Activated T-cell treated with anti-CD3 and anti-CD28 coated beads for 48 hours (primary cell): ENCODE measurements around the gene SLC25A43.
A peak's percentile ranks its signal among the peaks of the same experiment; 100 is the strongest.
"Not testable (repeated sequence)": the region's sequence is repeated elsewhere in the genome, so short reads cannot be mapped to it uniquely, and the experiment has no call there.

Experiments
- DNase-seq: peaks from one replicate; pipeline ENCODE4 v3.0.0-alpha.2; 2020; ENCODE audit warnings: low read depth

SLC25A43 gene

DNA sequence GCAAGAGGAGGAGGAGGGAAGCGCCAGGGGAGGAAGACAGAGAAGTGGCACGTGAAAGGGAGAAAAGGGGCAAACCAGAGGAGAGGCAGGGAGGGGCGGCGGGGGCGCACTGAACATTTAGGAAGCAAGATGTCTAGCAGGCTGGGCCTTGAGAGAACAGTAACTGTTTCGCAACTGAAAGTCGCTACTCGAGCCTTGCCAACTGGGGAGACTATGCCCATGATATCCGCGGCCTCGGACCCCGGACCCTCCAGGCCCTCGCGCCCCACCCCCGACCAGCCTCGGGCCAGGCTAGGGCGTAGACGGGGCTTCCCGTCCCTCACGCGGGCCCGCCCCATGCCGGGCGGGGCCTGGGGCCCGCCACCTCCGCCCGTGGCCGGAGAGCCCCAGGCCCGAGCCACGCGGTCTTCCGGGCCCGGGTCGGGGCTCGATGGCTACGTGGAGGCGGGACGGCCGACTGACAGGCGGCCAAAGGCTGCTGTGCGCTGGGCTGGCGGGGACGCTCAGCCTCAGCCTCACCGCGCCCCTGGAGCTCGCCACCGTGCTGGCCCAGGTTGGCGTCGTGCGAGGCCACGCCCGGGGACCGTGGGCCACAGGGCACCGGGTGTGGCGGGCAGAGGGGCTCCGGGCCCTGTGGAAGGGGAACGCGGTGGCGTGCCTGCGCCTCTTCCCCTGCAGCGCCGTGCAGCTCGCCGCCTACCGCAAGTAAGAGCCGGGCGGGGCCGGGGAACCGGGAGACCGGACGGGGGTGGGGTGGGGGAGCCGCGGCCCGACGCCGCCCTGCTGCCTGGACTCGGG, at the start of gene SLC25A43:
Gene SLC25A43 (plus strand): TSS at position 363 of the 798 bp plus-strand sequence. CDS start 68 bp downstream, at position 431.
- peak; percentile 23 for DNase-seq

GRCh38 chrX:119359618-119360382, 39.3 kb upstream of the SLC25A43 start:
- DNase-seq, result no peak

GRCh38 chrX:119361451-119361850, 37.7 kb upstream of the SLC25A43 start:
- not testable (repeated sequence) for DNase-seq

- not testable (repeated sequence) for DNase-seq
Observed at GRCh38 chrX:119362074-119362473, 37.1 kb upstream of the SLC25A43 start.

DNA sequence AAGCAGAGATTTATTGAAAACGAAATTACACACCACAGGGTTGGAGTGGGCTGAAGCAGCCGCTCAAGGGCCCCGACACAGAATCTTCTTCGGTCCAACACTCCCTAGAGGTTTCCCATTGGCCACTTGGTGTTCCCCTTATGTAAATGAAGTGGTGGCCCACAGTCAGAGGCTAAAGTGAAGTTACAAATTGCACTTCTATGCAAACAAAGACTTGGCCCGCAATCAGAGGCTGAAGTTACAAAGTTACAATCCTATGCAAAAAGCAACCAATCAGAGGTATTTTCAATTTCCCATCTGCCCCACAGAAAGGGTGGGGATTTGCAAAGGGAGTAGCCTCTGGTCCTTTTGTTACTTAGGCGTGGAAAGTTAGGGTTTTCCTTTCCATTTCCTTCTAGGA, 35.7 kb upstream of the SLC25A43 start:
- no peak for DNase-seq

DNA sequence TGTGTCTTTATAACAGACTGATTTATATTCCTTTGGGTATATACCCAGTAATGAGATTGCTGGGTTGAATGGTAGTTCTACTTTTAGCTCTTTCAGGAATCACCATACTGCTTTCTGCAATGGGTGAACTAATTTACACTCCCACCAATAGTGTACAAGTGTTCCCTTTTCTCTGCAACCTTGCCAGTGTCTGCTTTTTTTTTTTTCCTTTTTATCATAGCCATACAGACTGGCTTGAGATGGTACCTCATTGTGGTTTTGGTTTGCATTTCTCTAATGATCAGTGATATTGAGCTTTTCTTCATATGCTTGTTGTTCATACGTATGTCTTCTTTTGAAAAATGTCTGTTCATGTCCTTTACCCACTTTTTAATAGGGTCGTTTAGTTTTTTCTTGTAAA, 27.3 kb upstream of the SLC25A43 start:
- not testable (repeated sequence) for DNase-seq

DNA sequence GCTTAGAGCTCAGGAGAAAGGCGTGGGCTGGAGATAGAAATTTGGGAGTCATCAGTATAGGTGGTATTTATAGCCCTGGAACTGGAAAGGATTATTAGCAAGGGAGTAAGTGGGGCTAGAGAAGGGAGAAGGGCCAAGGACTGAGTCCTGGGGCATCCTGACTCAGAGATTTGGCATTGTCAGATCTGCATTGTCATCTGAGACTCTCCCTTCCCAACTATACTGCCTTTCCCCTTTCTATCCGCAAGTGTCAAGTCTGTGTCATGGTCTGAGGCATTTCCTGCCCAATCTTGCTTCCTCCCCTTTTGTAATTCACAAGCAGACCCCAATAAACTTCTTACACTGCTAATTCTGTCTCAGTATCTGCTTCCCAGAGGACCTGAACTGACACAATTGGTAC, 24.4 kb upstream of the SLC25A43 start:
- DNase-seq, result no peak

DNA sequence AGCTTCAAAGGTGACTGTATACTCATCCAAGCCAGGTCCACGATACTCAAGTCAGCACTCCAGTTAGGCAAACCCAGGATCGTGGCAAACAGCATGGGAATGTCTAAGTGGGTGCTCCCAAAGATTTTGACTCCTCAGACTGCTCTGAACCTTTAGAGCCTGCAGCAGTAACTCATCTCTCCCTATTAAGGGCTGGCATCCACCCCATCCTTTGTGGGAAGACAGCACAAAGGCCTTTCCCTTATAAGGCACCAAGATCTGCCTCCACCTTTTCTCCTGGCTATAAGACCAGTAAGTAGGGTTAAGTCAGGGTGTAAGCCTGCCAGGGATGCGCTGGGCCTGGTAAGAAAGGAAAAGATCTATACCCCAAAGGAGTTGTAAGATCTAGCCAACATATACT, 23.6 kb upstream of the SLC25A43 start:
- no peak for DNase-seq

DNA sequence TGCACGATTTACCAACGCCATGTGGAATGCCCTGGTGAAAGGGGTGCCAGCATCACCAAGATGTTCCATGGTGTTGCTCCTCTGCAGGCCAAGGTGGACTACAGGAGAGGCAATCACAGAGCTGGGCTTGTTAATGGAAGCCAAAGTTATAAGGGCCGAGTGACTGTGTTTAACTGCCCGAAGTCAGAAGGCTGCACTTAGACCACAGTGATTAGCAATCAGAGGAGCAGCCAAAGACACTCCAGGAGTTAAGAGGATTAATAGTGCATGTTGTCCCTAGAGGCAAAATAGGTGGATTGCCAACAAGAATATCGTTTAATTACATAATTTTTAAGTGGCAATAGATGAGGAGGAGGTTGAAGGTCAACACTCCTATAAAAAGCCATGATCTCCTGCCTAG, 22.8 kb upstream of the SLC25A43 start:
- no peak for DNase-seq

DNA sequence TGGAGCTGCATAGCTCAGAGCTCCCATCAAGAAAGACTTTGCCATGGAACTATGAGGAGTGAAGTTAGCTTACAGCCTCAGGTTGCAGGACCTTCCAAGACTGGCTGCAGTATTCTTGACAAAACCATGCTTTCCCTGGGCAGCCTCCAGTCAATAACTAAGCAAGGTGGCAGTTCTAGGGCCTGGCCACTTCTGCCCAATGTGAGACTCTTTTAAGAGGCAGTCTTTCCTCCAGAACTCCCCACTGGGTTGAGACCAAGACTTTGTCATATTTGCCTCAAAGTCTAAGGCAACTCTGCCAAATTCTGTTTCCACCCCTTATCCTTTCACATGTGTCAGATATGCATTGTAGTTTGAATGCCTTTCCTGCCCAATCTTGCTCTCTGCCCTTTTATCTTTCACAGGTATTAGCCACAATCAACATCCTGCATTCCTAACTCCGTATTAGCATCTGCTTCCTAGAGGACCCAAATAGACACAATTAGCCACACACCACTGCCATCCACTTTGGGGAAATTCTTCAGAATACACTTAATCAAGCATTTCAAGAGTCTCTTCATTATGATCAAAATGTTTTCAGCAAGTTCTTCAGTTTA, 17.7 kb upstream of the SLC25A43 start:
- no peak for DNase-seq

DNA sequence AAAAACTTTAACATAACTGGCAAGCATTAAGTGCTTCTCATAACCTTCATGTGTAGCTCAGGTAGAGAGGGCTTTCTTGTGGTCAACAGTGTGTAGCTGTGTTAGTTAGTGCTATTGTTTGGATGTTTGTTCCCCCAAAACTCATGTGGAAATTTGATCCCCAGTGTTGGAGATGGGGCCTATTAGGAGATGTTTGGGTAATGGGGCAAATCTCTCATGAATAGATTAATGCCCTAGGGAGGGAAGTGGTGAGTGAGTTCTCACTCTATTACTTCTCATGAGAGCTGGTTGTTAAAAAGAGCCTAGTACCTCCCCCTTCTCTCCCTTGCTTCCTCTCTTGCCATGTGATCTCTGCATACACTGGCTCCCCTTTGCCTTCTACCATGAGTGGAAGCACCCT, 16.5 kb upstream of the SLC25A43 start:
- DNase-seq, result no peak

- DNase-seq, result not testable (repeated sequence)
Observed at GRCh38 chrX:119386685-119387084, 12.5 kb upstream of the SLC25A43 start.

GRCh38 chrX:119387426-119387825, 11.7 kb upstream of the SLC25A43 start:
- DNase-seq, result not testable (repeated sequence)

DNA sequence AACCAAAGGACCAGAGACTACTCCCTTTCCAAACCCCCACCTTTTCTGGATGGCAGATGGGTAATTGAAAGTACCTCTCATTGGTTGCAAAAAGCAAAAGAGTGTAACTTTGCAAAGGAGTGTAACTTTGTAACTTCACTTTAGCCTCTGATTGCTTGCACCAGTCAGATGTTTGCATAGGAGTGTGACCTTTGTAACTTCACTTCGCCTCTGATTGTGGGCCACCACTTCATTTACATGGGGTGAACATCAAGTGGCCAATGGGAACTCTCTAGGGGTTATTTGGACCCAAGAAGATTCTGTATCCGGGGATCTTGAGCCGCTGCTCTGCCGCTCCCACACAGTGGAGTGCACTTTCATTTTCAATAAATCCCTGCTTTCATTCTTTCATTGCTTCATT, 9.9 kb upstream of the SLC25A43 start:
- DNase-seq, result no peak

DNA sequence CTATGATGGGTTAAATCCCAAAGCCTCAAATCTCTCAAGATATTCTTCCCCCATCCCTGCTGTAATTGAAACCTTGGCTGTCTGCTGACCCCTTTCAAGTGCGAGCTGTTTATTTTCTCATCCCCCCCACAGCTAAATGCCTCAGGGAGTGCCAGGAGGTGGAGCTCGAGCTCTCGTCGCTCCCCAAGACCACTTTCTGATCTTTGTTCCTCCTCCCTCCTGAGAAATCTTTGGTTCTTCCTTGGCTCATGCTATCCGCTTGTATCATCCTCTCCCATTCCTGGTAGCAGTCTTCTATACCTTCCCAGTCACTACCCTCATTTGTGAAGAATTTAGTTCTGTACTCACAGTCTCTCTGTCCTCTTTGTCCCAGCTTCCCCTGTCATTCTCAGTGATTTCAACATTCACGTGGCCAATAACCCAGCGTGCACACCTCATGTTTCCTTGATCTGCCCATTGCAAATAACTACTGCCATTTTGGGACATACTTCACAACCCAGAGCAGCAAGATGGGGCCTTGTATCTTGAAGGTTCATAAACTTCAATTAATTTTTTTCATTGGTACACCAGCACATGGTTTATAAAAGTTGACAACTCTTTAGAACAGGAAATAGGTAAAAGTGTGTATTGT, 9.2 kb upstream of the SLC25A43 start:
- no peak for DNase-seq

DNA sequence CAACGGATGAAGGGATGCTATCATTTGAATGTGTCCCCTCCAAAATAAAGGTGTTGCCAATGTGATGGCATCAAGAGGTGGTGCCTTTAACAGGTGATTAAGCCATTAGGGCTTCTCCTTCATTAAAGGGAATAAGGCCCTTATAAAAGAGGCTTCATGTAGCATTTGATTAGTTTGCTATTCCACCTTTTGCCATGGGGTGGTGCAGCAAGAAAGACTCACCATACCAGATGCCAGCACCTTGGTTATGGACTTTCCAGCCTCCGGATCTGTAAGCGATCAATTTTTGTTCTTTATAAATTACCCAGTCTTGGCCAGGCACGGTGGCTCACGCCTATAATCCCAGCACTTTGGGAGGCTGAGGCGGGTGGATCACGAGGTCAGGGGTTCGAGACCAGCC, 7.9 kb upstream of the SLC25A43 start:
- DNase-seq, result no peak

GRCh38 chrX:119393144-119393543, 6.0 kb upstream of the SLC25A43 start:
- no peak for DNase-seq

GRCh38 chrX:119398587-119398973, 556 bp upstream of the SLC25A43 start:
- no peak for DNase-seq

DNA sequence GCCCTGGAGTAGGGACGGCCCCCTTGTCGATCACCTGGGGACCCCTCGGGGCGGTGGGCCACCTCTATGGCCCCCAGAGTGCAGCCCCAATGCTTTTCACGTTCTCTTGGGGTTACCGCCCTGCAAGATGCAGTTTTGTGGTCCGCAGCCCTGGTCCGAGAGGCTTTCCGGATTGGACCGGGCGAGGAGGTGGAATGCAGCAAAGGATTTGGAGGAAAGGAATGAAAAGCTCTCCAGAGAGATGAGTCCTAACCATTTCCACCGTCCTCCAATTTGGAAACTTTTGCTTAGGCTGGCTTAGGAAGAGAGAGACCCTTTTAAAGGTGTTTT, 601 bp downstream of the SLC25A43 start:
- no peak for DNase-seq

- no peak for DNase-seq
Observed at GRCh38 chrX:119401569-119401968, 2.4 kb downstream of the SLC25A43 start.

- DNase-seq, result no peak
Observed at GRCh38 chrX:119402588-119402987, 3.5 kb downstream of the SLC25A43 start.

DNA sequence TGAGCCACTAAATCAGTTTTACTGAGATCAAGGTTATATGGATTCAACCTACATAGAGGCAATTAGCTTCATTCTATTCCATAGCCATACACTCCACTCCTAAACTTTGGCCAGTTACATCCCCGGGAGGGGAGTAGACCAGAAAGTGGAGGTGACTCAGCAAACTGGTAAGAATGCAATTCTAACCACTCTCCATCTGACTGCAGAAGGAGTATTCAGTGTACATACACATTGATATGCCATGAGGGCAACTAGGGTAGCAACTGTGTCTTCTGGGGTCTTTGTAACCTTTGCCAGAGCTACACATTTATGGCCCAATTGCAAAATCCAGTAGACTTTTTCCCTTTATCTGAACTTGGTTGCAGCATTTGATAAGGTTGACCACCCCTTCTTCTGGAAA, 7.6 kb downstream of the SLC25A43 start:
- DNase-seq, result no peak

GRCh38 chrX:119407681-119408080, 8.5 kb downstream of the SLC25A43 start:
- DNase-seq, result no peak
